Measurements from ENCODE around the gene PNLIPRP1. TPM values are rescaled to one million over a fixed set of nuclear protein-coding genes. Genes with fewer than 3 reads are reported as not detected.

The PNLIPRP1 gene
- total and polyA plus RNA-seq, 2 experiments from 2014 or later: 0.21 TPM; not detected in 1

- Histone ChIP-seq H3K36me3 (ENCODE audit: insufficient read depth) (no peaks in the 10 kb centered on the region), H3F3A (replicated peaks; ENCODE audit: low read depth) (no peaks in the 10 kb centered on the region), H3K27ac (ENCODE audit: low read depth) (no peak overlapping the region), H3K79me2 (replicated peaks; ENCODE audit: insufficient read depth) (no peaks in the 10 kb centered on the region), H3K4me3 (no peak overlapping the region), H4K20me1 (replicated peaks; ENCODE audit: insufficient read depth) (no peaks in the 10 kb centered on the region), H3K27me3 (ENCODE audit: insufficient read depth) (no peaks in the 10 kb centered on the region), H2AFZ (no peak overlapping the region), H3K4me2 (no peak overlapping the region), H3K4me1 (ENCODE audit: insufficient read depth) (no peaks in the 10 kb centered on the region), H3K9me2 (ENCODE audit: insufficient read depth) (no peaks in the 10 kb centered on the region; the same call in none of the 2 replicates)
- Mint-ChIP-seq H3K27me3 (ENCODE audit: insufficient read depth, low read depth, poor library complexity) (peaks cover 2% of the 10 kb centered on the region), H3K9me3 (no peaks in the 10 kb centered on the region), H3K27ac (no peak overlapping the region), H3K4me1 (no peaks in the 10 kb centered on the region), H3K36me3 (ENCODE audit: low read depth) (no peaks in the 10 kb centered on the region), H3K4me3 (no peak overlapping the region)
- TF ChIP-seq STAT1 (IDR thresholded peaks at IDR 0.05; ENCODE audit: unreplicated experiment) (no peak), ZNF462 (CRISPR knock-in tag; IDR thresholded peaks at IDR 0.05) (no peak), POLR2AphosphoS5 (IDR thresholded peaks at IDR 0.05; ENCODE audit: low read depth) (no peak), EZH2 (IDR thresholded peaks at IDR 0.05; ENCODE audit: low read depth, unreplicated experiment) (no peak), ZNF114 (CRISPR knock-in tag; IDR thresholded peaks at IDR 0.05) (no peak), ZNF331 (CRISPR knock-in tag; IDR thresholded peaks at IDR 0.05; ENCODE audit: low read depth) (no peak), NANOG (IDR thresholded peaks at IDR 0.05; ENCODE audit: borderline replicate concordance) (no peak), CREB1 (CRISPR knock-in tag; IDR thresholded peaks at IDR 0.05; ENCODE audit: low read depth) (no peak), CTCF (conservative IDR thresholded peaks at IDR 0.05; ENCODE audit: low read depth in 2 of 2) (no peak), ETS1 (IDR thresholded peaks at IDR 0.05) (no peak), JUNB (IDR thresholded peaks at IDR 0.05; ENCODE audit: unreplicated experiment) (no peak), REST (IDR thresholded peaks at IDR 0.05; ENCODE audit: unreplicated experiment) (no peak), EZH2phosphoT487 (IDR thresholded peaks at IDR 0.05; ENCODE audit: unreplicated experiment) (no peak)
- ATAC-seq (no peak), DNase-seq (ENCODE audit: low spot score) (no peak)
Observed at GRCh38 chr10:116588995-116589394, 1.8 kb upstream of the PNLIPRP1 start.

Data from GM23338 (cell line).